Measurements from ENCODE around the gene SERPINA10.

The SERPINA10 gene

DNA sequence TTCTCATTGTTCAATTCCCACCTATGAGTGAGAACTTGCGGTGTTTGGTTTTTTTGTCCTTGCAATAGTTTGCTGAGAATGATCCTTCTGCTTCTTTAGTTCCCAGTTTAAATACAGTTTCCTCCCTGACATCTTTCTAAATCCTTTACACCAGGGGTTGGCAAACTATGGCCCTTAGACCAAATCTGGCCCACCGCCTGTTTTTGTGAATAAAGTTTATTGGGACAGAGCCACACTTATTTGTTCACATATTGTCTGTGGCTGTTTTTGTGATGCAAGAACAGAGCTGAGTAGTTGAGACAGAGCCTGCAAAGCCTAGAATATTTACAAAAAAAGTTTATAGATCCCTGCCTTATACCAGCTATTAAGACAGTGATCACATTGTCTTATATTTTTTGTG is 53.7 kb downstream of the SERPINA10 start:
- Histone ChIP-seq H3K27ac (replicated peaks) (no peak overlapping the region), H3K27me3 (ENCODE audit: insufficient read depth, poor library complexity, severe bottlenecking) (no peaks in the 10 kb centered on the region), H3K4me3 (replicated peaks; ENCODE audit: insufficient read depth, low read length) (no peak overlapping the region)
- no peak for DNase-seq (ENCODE audit: low read depth in 1 of 2, low spot score in 1 of 2)
- no peak for TF ChIP-seq POLR2AphosphoS5 (IDR thresholded peaks at IDR 0.05; ENCODE audit: low read depth)
- no peak for TF ChIP-seq REST (IDR thresholded peaks at IDR 0.05; ENCODE audit: insufficient replicate concordance, low read depth)
- no peak for TF ChIP-seq SPI1 (IDR thresholded peaks at IDR 0.05; ENCODE audit: borderline replicate concordance, low read depth)
- no peak for TF ChIP-seq CTCF (IDR thresholded peaks at IDR 0.05; ENCODE audit: insufficient read depth, low read length)
- no peak for TF ChIP-seq GABPA (IDR thresholded peaks at IDR 0.05; ENCODE audit: low read depth)

DNA sequence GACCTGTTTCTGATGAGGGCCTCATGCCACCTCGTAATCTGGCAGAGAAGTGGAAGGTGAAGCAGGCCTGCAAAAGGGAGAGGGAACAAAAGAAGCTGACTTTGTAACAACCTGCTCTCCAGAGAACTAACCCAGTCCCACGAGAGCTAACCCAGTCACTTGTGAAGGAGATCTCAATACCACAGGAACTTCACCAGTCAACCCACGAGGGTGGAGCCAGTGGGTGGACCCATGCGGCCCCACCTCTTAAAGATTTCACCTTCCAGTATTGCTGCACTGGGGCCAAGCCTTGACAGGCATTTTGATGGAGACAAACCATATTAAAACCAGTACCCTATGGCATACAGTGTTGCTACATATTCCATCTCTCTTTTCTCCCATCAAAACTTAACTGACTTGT is 55.1 kb downstream of the SERPINA10 start:
- Histone ChIP-seq H3K4me3 (replicated peaks; ENCODE audit: insufficient read depth, low read length) (no peak overlapping the region), H3K27ac (replicated peaks) (no peak overlapping the region), H3K27me3 (ENCODE audit: insufficient read depth, poor library complexity, severe bottlenecking) (no peaks in the 10 kb centered on the region)
- DNase-seq (ENCODE audit: low read depth in 1 of 2, low spot score in 1 of 2): no peak
- TF ChIP-seq GABPA (IDR thresholded peaks at IDR 0.05; ENCODE audit: low read depth): no peak
- TF ChIP-seq REST (IDR thresholded peaks at IDR 0.05; ENCODE audit: insufficient replicate concordance, low read depth): no peak
- TF ChIP-seq POLR2AphosphoS5 (IDR thresholded peaks at IDR 0.05; ENCODE audit: low read depth): no peak
- TF ChIP-seq CTCF (IDR thresholded peaks at IDR 0.05; ENCODE audit: insufficient read depth, low read length): no peak
- no peak for TF ChIP-seq SPI1 (IDR thresholded peaks at IDR 0.05; ENCODE audit: borderline replicate concordance, low read depth)

DNA sequence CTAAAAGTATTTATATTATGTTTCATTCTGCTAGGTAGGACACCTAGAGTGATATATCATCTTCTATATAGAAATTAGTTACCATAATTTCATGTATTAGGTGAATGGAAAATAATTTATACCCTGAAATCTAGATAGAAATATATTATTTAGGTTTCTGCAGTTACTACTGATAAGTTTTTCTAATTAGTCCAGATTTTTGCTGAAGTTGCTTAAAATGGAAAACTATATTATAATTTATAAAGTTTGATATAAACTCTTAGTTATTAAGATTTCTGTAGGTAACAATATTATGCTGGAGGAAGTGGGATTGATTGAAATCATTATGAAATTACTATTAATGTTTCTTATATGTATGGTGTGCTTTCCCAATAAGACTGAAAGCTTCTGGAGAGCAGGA is 56.0 kb downstream of the SERPINA10 start:
- H3K27me3 ChIP-seq (ENCODE audit: insufficient read depth, poor library complexity, severe bottlenecking): no peaks in the 10 kb centered on the region
- TF ChIP-seq POLR2AphosphoS5 (IDR thresholded peaks at IDR 0.05; ENCODE audit: low read depth) (no peak), REST (IDR thresholded peaks at IDR 0.05; ENCODE audit: insufficient replicate concordance, low read depth) (no peak), SPI1 (IDR thresholded peaks at IDR 0.05; ENCODE audit: borderline replicate concordance, low read depth) (no peak), GABPA (IDR thresholded peaks at IDR 0.05; ENCODE audit: low read depth) (no peak), CTCF (IDR thresholded peaks at IDR 0.05; ENCODE audit: insufficient read depth, low read length) (no peak)
- no peak for DNase-seq (ENCODE audit: low read depth in 1 of 2, low spot score in 1 of 2)

More for the DNA sequence above, 56.0 kb downstream of the SERPINA10 start:
- H3K27ac ChIP-seq (replicated peaks): no peak overlapping the region
- no peak overlapping the region for H3K4me3 ChIP-seq (replicated peaks; ENCODE audit: insufficient read depth, low read length)

Data from HL-60 (cell line).